ENCODE data around the gene RAB11FIP5. TPM values are rescaled to one million over a fixed set of nuclear protein-coding genes. Genes with fewer than 3 reads are reported as not detected.

RAB11FIP5 gene
- total and polyA plus RNA-seq, 2 donors (not counting 3 experiments of a cell fraction or from before 2014, with no cell fraction given), result 36.6 to 47.0 TPM

Other genes starting within 250 kb of the RAB11FIP5 start
- 26.3 and 27.6 TPM in 2 replicates for gene SPR, start 225.5 kb downstream of the RAB11FIP5 start, total RNA-seq
- 18.1 and 22.0 TPM in 2 replicates for gene SPR, start 225.5 kb downstream of the RAB11FIP5 start, polyA plus RNA-seq
- not detected in 2 replicates for gene EMX1, start 195.4 kb downstream of the RAB11FIP5 start, total RNA-seq
- not detected in 2 replicates for gene EMX1, start 195.4 kb downstream of the RAB11FIP5 start, polyA plus RNA-seq
- gene SFXN5, start 41.2 kb downstream of the RAB11FIP5 start, total RNA-seq, result 24.6 and 28.6 TPM in 2 replicates
- 18.7 and 22.8 TPM in 2 replicates for gene SFXN5, start 41.2 kb downstream of the RAB11FIP5 start, polyA plus RNA-seq
- not detected in 2 replicates for gene NOTO, start 89.6 kb upstream of the RAB11FIP5 start, total RNA-seq
- not detected in 2 replicates for gene NOTO, start 89.6 kb upstream of the RAB11FIP5 start, polyA plus RNA-seq
- 23.4 and 31.7 TPM in 2 replicates for gene SMYD5, start 101.3 kb upstream of the RAB11FIP5 start, total RNA-seq
- gene SMYD5, start 101.3 kb upstream of the RAB11FIP5 start, polyA plus RNA-seq, result 16.2 and 19.9 TPM in 2 replicates
- gene PRADC1, start 120.3 kb upstream of the RAB11FIP5 start, total RNA-seq, result 19.6 and 21.8 TPM in 2 replicates
- gene PRADC1, start 120.3 kb upstream of the RAB11FIP5 start, polyA plus RNA-seq, result 32.7 and 42.6 TPM in 2 replicates
- 362 and 389 TPM in 2 replicates for gene CCT7, start 121.4 kb upstream of the RAB11FIP5 start, total RNA-seq
- gene CCT7, start 121.4 kb upstream of the RAB11FIP5 start, polyA plus RNA-seq, result 317 and 343 TPM in 2 replicates
- gene FBXO41, start 171.5 kb upstream of the RAB11FIP5 start, total RNA-seq, result 1.2 and 1.5 TPM in 2 replicates
- gene FBXO41, start 171.5 kb upstream of the RAB11FIP5 start, polyA plus RNA-seq, result 0.88 and 0.94 TPM in 2 replicates
- gene EGR4, start 180.6 kb upstream of the RAB11FIP5 start, total RNA-seq, result not detected in 2 replicates
- gene EGR4, start 180.6 kb upstream of the RAB11FIP5 start, polyA plus RNA-seq, result not detected in 2 replicates